Glutamatergic neuron (in vitro differentiated cells): ENCODE measurements around the gene OR5B12. TPM values are rescaled to one million over a fixed set of nuclear protein-coding genes. Genes with fewer than 3 reads are reported as not detected.

Experiments
- DNase-seq: peaks from one replicate; pipeline ENCODE4 v3.0.0; 2022
- H3K27ac Mint-ChIP-seq: one replicate; pipeline ENCODE4 v1.8.0; 2020; ENCODE audit warnings: mild to moderate bottlenecking, mixed read lengths, inconsistent platforms; ENCODE audit not compliant: unreplicated experiment
- H3K27me3 Mint-ChIP-seq: one replicate; pipeline ENCODE4 v1.8.0; 2020; ENCODE audit warnings: mild to moderate bottlenecking, moderate library complexity, mixed read lengths, inconsistent platforms; ENCODE audit not compliant: unreplicated experiment
- H3K36me3 Mint-ChIP-seq: one replicate; pipeline ENCODE4 v1.8.0; 2020; ENCODE audit warnings: mild to moderate bottlenecking, mixed read lengths, inconsistent platforms; ENCODE audit not compliant: unreplicated experiment
- H3K4me1 Mint-ChIP-seq: one replicate; pipeline ENCODE4 v1.8.0; 2020; ENCODE audit warnings: mild to moderate bottlenecking, low read depth, mixed read lengths, inconsistent platforms; ENCODE audit not compliant: unreplicated experiment
- H3K4me3 Mint-ChIP-seq: one replicate; pipeline ENCODE4 v1.8.0; 2020; ENCODE audit warnings: mild to moderate bottlenecking, mixed read lengths, inconsistent platforms; ENCODE audit not compliant: unreplicated experiment
- H3K9me3 Mint-ChIP-seq: one replicate; pipeline ENCODE4 v1.8.0; 2020; ENCODE audit warnings: mild to moderate bottlenecking, moderate library complexity, mixed read lengths, inconsistent platforms; ENCODE audit not compliant: unreplicated experiment
- total RNA-seq: library from RNA; stranded (reverse); fragmentation: NEBNext Ultra II Directional; extraction: Animal tissue kit (Norgen Biotek cat#: 25700); gene quantifications from one replicate; pipeline ENCODE4 v1.2.1, GENCODE V29; 2021; ENCODE audit not compliant: unreplicated experiment
- TF ChIP-seq, protein P1 (sequence below): fragments of 200-600 bp; sonication (generic); IDR thresholded peaks from one replicate; pipeline ENCODE4 v1.5.0; 2021; ENCODE audit not compliant: partially characterized antibody, unreplicated experiment

Gene OR5B12
- total RNA-seq, 1 donor from 2014 or later, result not detected

DNA sequence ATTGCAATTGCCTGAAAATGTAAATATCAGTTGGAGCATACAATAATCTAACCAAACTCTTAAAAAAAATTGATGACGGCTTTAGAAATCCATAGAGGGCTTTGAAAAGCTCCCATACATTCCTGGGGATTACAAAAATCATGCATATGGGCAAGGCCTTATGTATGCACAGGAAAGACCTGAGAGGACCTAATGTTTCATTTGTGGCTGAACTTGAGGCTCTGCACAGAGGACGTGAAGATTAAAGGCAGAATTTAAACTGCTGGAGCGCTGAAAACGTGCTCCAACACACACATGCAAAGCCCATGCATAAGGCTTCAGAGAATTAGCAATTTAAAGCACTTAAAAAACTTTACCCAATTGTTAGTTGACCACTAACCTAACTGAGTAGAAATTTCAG is 3.5 kb downstream of the OR5B12 start:
- H3K36me3 Mint-ChIP-seq, result no peaks in the 10 kb centered on the region
- no peak overlapping the region for H3K4me3 Mint-ChIP-seq
- no peak overlapping the region for H3K27ac Mint-ChIP-seq
- TF ChIP-seq, protein P1, sequence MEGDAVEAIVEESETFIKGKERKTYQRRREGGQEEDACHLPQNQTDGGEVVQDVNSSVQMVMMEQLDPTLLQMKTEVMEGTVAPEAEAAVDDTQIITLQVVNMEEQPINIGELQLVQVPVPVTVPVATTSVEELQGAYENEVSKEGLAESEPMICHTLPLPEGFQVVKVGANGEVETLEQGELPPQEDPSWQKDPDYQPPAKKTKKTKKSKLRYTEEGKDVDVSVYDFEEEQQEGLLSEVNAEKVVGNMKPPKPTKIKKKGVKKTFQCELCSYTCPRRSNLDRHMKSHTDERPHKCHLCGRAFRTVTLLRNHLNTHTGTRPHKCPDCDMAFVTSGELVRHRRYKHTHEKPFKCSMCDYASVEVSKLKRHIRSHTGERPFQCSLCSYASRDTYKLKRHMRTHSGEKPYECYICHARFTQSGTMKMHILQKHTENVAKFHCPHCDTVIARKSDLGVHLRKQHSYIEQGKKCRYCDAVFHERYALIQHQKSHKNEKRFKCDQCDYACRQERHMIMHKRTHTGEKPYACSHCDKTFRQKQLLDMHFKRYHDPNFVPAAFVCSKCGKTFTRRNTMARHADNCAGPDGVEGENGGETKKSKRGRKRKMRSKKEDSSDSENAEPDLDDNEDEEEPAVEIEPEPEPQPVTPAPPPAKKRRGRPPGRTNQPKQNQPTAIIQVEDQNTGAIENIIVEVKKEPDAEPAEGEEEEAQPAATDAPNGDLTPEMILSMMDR, result no peak
- H3K9me3 Mint-ChIP-seq, result peaks cover under 1% of the 10 kb centered on the region
- no peaks in the 10 kb centered on the region for H3K4me1 Mint-ChIP-seq
- no peaks in the 10 kb centered on the region for H3K27me3 Mint-ChIP-seq
- DNase-seq, result no peak

DNA sequence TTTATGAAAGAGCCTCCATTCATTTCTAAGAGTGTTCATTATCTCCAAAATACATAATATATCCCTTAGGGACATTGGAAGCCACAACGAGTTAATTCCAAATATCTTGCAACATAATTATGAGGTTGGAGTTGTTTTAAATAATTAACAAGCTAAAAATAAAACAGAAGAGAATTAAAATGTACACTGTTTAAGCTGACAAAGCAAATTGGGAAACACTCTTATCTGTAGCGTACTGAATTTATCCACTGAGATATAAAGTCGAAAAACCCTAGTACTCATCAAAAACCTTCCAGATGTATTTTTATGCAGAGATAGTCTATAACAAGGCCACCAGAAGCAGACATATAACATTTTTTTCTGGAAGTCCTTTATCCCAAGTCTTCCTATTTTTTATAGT is 7.8 kb downstream of the OR5B12 start:
- H3K27me3 Mint-ChIP-seq, result no peaks in the 10 kb centered on the region
- no peak overlapping the region for H3K27ac Mint-ChIP-seq
- no peaks in the 10 kb centered on the region for H3K36me3 Mint-ChIP-seq
- no peak overlapping the region for H3K4me3 Mint-ChIP-seq
- no peaks in the 10 kb centered on the region for H3K9me3 Mint-ChIP-seq
- no peaks in the 10 kb centered on the region for H3K4me1 Mint-ChIP-seq
- no peak for DNase-seq
- TF ChIP-seq, protein P1, result no peak

DNA sequence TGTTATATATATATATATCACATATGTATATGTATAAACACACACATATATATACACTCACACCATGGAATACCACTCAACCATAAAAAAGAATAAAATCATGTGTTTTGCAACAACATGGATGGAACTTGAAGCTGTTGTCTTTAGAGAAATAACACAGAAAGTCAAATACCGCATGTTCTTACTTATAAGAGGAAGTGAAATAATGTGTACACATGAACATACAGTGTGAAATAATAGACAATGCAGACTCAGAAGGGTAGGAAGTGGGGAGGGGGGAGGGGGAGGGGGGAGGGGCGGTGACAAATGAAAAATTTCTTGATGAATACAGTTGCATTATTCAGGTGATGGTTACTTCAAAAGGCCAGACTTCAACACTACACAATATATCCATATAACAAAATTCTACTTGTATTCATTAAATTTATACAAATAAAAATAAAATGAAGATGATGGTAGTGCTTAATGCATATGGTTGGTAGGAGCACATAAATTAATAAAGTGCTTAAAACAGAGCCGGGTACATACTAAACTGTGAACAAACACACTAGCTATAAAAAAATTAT is 8.3 kb downstream of the OR5B12 start:
- TF ChIP-seq, protein P1, result no peak
- Mint-ChIP-seq H3K27ac (no peak overlapping the region), H3K36me3 (no peaks in the 10 kb centered on the region), H3K27me3 (no peaks in the 10 kb centered on the region), H3K4me1 (no peaks in the 10 kb centered on the region), H3K9me3 (no peaks in the 10 kb centered on the region), H3K4me3 (no peak overlapping the region)
- DNase-seq, result no peak

DNA sequence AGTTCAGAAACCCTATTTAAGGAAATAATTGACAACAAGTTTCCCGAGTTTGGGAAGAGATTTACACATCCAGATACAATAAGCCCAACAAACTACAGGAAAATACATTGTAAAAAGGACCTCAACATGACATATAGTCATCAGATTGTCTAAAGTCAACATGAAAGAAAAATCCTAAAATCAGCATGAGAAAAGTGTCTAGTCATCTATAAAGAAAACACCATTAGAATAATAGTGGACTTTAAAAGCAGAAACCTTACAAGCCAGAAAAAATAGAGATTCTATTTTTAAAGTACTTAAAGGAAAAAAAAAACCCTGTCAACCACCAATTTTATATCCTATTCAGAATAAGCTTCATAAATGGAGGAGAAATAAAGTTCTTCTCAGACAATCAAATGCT is 12.8 kb downstream of the OR5B12 start:
- no peaks in the 10 kb centered on the region for H3K4me1 Mint-ChIP-seq
- no peaks in the 10 kb centered on the region for H3K27me3 Mint-ChIP-seq
- no peak overlapping the region for H3K4me3 Mint-ChIP-seq
- TF ChIP-seq, protein P1, result no peak
- H3K36me3 Mint-ChIP-seq, result no peaks in the 10 kb centered on the region
- DNase-seq, result no peak
- H3K27ac Mint-ChIP-seq, result no peak overlapping the region
- no peaks in the 10 kb centered on the region for H3K9me3 Mint-ChIP-seq

DNA sequence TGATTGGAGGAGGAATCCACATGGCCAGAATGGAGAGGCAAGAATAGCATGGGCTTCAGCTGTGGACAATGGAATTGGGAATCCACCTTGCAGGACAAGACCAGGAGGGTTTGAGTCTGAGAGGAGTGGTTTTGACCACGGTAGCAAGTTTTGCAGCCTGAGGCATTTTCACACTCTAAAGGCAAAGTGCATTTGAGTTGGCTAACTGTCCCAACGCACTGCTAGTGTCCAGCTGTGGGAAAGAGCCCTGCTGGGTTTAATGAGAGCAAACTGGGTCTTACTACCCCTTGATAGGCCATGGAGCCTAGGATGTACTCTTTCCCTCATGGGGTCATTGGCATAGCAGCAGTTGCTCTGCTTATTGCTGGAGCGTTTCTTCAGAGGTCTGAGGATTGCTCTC is 14.0 kb downstream of the OR5B12 start, which contains the start of gene OR5B2:
Gene OR5B2 (minus strand): TSS at position 101 of the 400 bp plus-strand sequence. CDS start 4,860 bp downstream, outside the sequence.
- Mint-ChIP-seq H3K36me3 (no peaks in the 10 kb centered on the region), H3K9me3 (no peaks in the 10 kb centered on the region), H3K4me1 (no peaks in the 10 kb centered on the region), H3K27ac (no peak within 1 kb of the TSS), H3K4me3 (no peak within 1 kb of the TSS), H3K27me3 (no peaks in the 10 kb centered on the region)
- TF ChIP-seq, protein P1, result no peak
- no peak for DNase-seq
